ENCODE data around the gene PEX11G.
"Not testable (repeated sequence)": the region's sequence is repeated elsewhere in the genome, so short reads cannot be mapped to it uniquely, and the experiment has no call there.

Gene PEX11G

DNA sequence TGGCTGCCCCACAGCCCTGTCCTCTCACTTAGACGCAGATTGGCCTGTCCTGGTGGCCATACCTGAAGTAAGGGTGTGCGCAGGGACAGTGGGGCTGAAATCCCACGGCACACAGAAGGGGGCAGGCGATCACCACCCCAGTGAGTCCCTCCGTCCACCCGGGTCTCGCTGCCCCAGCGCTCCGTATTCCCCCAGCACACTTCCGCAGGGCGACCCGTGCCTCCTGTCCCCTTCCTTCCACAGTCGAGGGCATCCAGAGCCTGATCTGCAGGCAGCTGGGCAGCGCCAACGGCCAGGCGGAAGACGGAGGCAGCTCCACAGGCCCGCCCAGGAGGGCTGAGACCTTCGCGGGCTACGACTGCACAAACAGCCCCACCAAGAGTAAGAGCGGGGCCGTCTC, 25.3 kb downstream of the PEX11G start:
- no peak for DNase-seq

DNA sequence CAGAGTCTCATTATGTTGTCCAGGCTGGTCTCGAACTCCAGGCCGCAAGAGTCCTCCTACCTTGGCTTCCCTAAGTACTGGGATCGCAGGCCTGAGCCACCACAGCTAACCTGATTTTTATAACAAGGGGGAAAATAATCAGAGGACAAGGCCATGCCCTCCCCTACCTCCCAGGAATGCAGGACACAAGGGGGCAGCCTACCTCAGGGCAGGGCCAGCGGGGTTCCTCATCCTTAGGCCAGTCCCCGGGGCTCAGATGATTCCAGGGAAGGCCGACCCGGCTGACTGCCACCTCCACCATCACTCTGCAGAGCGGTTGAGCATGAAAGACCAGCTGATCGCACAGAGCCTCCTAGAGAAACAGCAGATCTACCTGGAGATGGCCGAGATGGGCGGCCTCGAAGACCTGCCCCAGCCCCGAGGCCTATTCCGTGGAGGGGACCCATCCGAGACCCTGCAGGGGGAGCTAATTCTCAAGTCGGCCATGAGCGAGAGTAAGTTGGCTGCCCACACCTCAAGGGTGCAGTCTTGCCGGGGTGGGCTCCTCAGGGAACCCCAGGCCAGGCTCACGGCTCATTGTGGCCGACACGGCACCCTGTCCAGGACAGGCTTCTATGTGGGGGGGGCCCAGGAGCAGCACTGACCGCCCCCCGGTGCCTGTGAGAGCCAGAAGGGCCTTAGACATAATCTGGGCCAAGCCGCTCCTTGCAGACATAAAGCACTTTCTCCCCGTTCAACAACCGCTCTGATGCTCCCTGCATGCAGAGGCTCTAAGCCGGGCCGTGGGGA, 26.8 kb downstream of the PEX11G start:
- DNase-seq = no peak

DNA sequence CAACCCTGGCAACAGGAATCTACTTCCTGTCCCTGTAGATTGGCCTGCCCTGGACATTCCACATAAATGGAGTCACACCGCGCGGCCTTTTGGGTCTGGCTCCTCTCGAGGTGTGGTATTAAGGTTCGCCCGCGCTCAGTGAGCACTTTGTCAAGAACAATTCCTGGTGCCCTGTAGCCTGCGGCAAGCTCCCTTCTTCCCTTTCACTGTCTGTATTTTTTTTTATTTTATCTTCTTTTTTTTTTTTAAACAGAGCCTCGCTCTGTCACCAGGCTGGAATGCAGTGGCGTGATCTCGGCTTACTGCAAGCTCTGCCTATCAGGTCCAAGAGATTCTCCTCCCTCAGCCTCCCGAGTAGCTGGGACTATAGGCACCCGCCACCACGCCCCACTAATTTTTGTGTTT, 28.3 kb downstream of the PEX11G start:
- DNase-seq = no peak

DNA sequence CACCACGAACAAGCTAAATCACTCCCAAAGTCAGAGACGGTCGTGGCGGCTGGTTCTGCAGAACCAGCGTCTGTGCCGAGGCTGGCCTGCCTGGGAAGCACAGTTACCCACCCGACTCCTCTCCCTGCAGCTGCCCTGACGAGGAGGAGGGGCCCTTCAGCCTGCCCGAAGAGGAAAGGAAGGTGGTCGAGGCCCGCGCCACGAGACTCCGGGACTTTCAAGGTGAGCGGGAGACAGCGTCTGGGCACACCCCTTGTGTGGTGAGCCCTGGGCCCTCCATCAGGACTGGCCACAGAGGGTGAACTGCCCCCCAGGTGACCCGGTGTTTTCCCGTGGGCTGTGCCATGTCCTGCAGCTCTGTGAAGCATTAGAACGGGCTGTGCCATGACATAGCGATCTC, 29.1 kb downstream of the PEX11G start:
- no peak for DNase-seq

DNA sequence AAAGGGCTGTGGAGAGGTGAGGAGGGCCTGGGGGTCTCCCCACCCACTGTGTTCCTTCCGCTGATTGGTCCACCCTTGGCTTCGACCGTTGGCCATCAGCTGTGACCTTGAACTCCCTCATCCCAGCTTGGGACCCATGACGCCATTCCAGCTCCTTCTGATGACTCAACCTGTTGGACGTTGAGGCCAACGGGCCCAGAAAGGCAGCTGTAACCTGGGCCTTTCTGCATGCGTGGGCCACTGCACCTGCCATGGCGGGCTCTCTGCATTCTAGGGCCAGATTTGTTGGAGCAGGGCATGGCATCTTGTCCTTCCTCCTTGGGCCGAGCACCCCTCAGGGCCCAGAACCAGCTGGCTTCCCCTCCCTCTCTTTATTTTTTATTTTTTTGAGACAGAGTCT, 30.2 kb downstream of the PEX11G start:
- DNase-seq = no peak

DNA sequence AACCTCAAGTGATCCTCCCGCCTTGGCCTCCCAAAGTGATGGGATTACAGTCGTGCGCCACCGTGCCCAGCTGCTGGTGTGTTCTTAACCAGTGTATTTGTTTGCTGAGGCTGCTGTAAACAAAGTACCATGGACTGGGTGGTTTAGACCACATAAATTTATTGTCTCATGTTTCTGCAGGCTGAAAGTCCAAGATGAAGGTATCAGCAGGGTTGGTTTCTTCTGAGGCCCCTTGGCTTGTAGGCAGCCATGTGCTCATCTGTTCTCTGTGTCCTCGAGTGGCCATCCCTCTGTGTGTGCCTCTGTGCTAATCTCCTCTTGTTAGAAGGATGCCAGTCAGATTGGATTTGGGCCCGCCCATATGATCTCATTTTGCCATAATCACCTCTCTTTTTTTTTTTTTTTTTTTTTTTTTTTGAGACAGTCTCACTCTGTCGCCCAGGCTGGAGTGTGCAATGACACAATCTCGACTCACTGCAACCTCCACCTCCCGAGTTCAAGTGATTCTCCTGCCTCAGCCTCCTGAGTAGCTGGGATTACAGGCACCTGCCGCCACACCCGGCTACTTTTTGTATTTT, 31.8 kb downstream of the PEX11G start:
- DNase-seq = no peak

DNA sequence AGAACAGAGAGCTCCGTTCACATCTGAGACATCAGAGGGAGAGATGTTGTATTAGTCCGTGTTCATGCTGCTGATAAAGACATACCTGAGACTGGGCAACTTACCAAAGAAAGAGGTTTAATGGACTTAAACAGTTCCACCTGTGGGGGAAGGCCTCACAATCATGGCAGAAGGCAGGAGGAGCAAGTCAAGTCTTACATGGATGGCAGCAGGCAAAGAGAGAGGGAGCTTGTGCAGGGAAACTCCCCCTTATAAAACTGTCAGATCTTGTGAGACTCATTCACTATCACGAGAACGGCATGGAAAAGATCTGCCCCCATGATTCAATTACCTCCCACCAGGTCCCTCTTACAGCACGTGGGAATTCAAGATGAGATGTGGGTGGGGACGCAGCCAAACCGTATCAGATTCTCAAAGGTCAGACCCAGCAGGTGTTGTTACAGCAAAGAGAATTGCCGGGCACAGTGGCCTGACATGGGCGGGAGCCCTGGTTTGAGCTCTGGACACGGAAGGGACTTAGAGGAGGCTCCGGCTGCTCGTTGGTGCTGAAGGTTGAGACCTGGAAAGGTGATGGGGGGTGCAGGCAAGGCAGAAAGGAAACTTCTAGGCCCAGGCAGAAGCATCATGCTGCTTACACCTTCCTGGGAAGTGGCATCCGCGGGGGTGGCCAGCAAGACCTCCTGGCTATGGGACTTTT, 33.1 kb downstream of the PEX11G start:
- no peak for DNase-seq

DNA sequence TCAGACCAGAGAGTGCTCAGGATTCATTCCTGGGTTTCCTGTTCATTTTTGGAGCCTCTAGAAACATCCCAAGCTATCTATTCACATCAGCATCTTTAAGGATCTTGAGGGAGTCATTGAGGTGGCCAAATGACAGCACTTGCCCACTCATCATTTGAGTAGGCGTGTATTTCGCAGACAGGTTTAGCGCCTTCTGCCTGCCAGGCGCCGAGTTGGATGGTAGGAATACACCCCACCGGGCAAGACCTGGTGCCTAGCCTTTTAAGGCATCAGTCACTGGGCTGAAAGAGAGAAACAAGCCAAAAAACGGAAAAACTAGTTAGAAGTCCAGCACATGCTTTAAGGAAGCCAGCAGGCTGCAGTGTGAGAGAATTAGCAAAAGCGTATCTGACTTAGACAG, 33.8 kb downstream of the PEX11G start:
- DNase-seq = no peak

DNA sequence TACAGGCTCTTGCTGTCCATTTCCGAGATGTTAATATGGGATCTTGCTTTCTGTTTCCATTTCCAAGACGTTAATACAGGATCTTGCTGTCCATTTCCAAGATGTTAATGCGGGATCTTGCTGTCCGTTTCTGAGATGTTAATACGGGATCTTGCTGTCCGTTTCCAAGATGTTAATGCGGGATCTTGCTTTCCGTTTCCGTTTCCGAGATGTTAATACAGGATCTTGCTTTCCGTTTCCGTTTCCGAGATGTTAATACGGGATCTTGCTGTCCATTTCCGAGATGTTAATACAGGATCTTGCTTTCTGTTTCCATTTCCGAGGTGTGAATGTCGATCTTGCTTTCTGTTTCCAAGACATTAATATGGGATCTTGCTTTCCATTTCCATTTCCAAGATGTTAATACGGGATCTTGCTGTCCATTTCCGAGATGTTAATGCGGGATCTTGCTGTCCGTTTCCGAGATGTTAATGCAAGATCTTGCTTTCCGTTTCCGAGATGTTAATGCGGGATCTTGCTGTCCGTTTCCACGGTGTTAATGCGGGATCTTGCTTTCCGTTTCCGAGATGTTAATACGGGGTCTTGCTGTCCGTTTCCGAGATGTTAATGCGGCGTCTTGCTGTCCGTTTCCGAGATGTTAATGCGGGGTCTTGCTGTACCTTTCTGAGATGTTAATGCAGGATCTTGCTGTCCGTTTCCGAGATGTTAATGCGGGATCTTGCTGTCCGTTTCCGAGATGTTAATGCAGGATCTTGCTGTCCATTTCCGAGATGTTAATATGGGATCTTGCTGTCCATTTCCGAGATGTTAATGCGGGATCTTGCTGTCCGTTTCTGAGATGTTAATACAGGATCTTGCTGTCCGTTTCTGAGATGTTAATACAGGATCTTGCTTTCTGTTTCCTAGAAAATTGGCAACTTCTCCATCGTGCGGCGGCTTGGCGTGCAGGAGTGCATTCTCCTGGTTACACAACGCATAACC, 38.3 kb downstream of the PEX11G start:
- no peak for DNase-seq

DNA sequence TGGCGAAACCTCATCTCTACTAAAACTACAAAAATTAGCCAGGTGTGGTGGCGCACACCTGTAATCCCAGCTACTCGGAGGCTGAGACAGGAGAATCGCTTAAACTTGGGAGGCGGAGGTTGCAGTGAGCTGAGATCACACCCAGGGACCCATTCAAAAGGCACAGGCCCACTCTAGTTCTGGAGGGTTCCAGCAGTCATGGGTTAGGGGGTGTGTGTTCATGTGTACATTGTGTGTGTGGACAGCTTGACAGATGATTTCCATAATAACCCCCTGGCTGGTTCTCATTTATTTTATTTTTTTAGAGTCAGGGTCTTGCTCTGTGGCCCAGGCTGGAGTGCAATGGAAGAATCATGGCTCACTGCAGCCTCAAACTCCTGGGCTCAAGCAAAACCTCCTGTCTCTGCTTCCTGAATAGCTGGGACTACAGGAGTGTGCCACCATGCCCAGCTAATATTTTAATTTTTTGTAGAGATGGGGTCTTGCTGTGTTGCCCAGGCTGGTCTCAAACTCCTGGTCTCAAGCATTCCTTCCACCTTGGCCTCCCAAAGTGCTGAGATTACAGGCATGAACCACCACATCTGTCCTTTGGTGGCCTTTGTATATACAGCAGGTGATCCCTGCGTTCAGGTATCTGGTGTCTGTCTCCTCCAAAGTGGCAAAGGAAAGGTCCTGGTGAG, 39.3 kb downstream of the PEX11G start:
- DNase-seq = not testable (repeated sequence)

DNA sequence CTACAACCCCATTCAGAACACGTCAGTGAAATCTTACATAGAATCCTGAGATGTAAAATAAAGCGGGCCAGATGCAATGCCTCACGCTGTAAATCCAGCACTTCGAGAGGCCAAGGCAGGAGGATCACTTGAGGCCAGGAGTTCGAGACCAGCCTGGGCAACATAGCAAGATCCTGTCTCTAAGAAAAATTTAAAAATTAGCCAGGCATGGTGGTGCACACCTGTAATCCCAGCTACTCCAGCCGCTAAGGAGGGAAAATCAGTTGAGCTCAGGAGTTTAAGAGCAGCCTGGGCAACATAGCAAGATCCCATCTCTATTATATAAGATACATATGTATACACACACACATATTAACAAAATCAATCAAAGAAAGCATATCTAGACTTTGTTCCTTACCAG, 41.2 kb downstream of the PEX11G start:
- DNase-seq = no peak

DNA sequence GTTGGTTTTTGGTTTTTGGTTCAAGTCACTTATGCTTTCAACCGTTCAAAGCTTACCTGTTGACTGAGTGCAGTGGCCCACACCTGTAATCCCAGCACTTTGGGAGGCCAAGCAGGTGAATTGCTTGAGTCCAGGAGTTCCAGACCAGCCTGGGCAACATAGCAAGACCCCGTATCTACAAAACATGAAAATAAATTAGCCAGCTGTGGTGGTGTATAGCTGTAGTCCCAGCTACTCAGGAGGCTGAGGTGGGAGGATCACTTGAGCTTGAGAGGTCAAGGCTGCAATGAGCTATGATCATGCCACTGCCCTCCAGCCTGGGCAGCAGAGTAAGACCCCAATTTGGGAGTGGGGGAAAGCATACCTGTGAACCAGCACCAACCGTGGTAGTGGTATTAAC, 43.7 kb downstream of the PEX11G start:
- DNase-seq = no peak

DNA sequence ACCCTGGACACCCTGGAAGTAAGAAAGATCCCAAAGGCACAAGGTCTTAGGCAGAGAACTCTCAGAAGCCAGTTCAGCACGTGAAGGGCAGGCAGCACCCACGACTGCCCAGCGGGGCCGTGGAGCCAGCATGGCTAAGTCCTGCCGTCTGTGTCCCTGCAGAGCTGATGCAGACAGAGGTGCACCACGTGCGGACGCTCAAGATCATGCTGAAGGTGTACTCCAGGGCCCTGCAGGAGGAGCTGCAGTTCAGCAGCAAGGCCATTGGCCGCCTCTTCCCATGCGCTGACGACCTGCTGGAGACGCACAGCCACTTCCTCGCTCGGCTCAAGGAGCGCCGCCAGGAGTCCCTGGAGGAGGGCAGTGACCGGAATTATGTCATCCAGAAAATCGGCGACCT, 44.8 kb downstream of the PEX11G start:
- no peak for DNase-seq

DNA sequence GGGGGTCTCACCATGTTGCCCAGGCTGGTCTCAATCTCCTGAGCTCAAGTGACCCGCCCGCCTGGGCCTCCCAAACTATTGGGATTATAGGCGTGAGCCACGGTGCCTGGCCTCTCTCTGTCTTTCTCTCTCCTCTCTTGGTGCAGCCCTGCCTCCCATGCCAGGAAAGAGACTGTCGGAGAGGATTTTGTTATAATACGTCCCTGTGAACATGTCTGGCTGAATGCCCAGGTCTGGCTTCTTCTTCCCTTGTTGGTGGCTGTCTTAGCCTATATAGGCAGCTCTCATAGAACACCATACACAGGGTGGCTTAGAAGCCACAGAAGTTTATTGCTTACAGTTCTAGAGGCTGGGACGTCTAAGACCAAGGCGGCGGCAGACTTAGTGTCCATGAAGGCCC, 46.4 kb downstream of the PEX11G start:
- no peak for DNase-seq

DNA sequence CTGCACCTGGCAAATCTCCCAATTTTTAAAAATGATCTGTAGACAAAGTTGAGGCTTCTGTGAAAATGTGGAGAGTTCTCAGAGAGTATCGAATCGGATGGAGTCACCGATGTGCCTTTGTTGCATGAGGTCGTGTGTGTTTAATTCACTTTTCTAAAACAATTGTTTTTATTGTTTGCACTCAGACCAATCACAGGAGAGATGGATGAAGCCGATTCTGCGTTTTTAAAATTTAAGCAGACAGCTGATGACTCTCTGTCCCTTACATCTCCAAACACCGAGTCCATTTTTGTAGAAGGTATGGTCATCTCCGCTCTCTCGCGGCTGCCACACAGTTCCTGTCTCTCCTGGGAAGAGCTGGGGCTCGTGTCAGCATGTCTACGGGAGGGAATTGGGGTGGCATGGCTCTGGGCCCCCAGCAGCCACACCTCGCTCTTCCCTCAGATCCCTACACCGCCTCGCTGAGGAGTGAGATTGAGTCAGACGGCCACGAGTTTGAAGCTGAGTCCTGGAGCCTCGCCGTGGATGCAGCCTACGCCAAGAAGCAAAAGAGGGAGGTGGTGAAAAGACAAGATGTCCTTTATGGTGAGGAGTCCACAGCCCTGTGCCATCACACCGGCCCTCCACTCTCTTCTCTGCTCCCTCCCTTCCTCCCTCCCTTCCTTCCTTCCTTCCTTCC, 47.2 kb downstream of the PEX11G start:
- DNase-seq = no peak

DNA sequence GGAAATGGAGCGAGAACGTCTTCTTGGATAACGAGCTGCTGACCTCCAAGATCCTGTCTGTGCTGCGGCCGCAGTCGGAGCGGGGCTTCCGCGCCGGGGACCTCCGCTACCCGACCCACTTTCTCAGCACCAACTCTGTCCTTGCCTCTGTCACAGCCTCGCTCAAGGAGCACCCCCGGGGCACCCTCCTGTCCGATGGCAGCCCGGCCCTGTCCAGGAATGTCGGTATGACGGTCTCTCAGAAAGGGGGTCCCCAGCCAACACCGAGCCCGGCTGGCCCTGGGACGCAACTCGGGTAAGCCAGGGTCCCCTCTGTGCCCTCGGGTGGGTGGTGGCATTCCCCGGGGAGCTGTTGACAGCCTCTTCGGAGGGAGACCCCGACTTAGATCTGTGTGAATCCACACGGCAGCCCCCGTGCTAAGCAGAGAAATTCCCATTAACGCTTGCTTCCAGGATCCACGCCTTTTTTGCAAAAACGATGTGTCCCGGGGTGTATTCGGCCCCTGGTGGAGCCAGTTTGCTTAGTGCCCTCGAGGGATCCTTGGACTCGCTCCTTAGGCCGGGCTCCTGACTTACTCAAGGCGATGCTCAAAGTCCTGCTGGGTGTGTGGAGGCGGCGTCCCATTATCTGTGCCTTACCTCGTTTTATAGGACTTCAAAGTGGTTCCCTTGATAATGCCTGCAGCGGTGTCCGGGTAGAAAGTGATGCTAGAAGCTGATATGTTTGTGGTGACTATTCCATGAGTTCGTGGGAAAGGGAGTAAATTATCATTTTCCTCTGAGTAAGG, 48.5 kb downstream of the PEX11G start:
- no peak for DNase-seq

DNA sequence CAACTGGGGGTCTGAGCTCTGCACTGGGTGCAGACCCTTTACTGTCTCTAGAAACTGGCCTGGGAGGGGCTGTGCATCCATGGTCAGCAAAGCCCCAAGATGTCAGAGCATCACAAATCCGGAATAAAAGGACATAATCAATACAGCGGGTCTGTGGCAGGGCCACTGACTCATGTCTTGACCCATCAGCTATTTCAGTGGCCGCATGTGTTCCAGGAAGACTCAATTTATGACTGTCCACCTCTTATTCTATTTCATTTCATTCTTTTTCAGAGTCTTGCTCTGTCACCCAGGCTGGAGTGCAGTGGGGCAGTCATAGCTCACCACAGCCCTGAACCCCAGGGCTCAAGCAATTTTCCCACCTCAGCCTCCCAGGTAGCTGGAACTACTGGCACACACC, 53.2 kb downstream of the PEX11G start:
- DNase-seq = no peak

DNA sequence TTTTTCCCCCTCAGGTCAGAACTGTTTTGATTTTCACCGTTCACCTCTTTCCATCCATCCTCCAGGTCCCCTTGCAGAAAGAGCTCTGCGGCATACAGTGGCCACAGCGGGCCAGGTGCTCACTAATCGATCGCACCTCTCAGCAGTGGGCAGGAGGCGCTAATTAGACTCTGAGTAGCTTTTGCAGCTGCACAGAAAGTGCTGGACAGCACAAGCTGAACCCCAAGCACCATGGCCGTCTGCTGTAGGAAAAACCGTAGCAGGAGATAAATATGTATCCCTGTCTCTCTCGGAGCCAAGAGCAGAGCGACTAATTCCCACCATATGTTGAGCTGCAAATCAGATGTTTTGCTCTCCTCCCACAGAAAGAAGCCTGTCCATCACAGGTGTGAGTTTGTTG, 54.4 kb downstream of the PEX11G start:
- no peak for DNase-seq

DNA sequence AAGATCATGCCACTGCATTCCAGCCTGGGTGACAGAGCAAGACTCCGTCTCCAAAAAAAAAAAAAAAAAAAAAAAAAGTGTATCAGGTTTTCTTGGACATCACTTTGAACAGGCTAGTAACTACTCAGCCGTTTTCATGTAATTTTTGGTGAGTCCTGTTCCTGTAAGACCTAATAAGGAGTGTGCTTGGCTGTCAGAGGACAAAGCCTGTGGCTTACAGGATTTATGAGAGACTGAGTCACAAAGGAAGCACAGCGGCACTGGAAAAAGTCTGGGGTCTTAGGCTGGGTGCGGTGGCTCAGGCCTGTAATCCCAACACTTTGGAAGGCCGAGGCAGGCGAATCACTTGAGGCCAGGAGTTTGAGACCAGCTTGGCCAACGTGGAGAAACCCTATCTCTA, 55.4 kb downstream of the PEX11G start:
- DNase-seq = not testable (repeated sequence)

DNA sequence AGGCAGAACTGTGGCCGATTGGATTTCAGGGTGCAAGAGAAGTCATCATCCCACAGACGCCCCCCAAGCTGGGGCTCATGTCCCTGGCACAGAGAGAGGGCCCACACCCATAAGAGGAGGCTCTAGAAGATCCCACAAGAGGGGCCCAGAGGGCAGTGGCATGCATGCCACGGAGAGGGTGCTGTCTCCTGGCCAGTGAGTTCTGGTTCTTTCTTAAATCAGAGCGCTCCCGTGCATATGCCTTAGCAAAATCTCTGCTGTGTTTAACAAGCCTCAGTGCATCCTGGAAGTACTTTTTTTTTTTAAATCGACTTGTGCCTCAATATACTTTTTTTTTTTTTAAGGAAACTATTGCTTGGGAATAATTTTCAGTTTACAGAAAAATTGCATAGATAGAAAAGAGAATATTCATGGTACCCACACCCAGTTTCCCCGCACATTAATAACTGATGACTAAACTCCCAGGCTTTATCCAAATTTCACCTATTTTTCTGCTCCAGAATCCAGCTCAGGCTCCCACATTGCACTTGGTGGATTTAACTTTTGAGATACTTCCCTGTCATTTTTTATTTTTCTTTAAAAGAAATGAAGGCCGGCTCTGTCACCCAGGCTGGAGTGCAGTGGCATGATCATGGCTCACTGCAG, 59.1 kb downstream of the PEX11G start:
- no peak for DNase-seq
